WTC11 (cell line): ENCODE measurements around the gene METTL25B. TPM values are rescaled to one million over a fixed set of nuclear protein-coding genes. Genes with fewer than 3 reads are reported as not detected.
A peak's percentile ranks its signal among the peaks of the same experiment; 100 is the strongest.
"Not testable (repeated sequence)": the region's sequence is repeated elsewhere in the genome, so short reads cannot be mapped to it uniquely, and the experiment has no call there.

Source experiments
- ATAC-seq: fragments of 200-7000 bp; cut with Tn5 transposase; 2 replicates; pipeline ENCODE4 v1.10.0; 2021; ENCODE audit warnings: mild to moderate bottlenecking, moderate library complexity
- CTCF ChIA-PET: fragments of 300-600 bp; sonication (Branson Sonifier 250); formaldehyde crosslinking; loops from one replicate; lab custom pipeline; 2021; ENCODE audit warnings: antibody characterized with exemption; lab: Charles Lee
- POLR2A ChIA-PET: fragments of 350-600 bp; sonication (Branson Sonifier 250); formaldehyde crosslinking; loops from one replicate; lab custom pipeline; 2021; ENCODE audit warnings: antibody characterized with exemption; lab: Charles Lee
- DNase-seq: peaks from one replicate; pipeline ENCODE4 v3.0.0; 2021; ENCODE audit warnings: low spot score
- H3K27ac Mint-ChIP-seq: 2 replicates; pipeline ENCODE4 v1.8.0; 2021; ENCODE audit warnings: mixed read lengths
- H3K27me3 Mint-ChIP-seq: 2 replicates; pipeline ENCODE4 v1.8.0; 2021; ENCODE audit warnings: low read depth, mild to moderate bottlenecking, moderate library complexity, mixed read lengths
- H3K36me3 Mint-ChIP-seq: 2 replicates; pipeline ENCODE4 v1.8.0; 2021; ENCODE audit warnings: mixed read lengths
- H3K4me1 Mint-ChIP-seq: 2 replicates; pipeline ENCODE4 v1.8.0; 2022; ENCODE audit warnings: mixed read lengths
- H3K4me3 Mint-ChIP-seq: 2 replicates; pipeline ENCODE4 v1.8.0; 2021; ENCODE audit warnings: mild to moderate bottlenecking, moderate library complexity, mixed read lengths
- H3K9me3 Mint-ChIP-seq: 2 replicates; pipeline ENCODE4 v1.8.0; 2021; ENCODE audit warnings: mixed read lengths
- ATF3 ChIP-seq: sonication (generic); formaldehyde crosslinking; conservative IDR thresholded peaks from 2 replicates; pipeline ENCODE4 v1.8.1; 2022; ENCODE audit warnings: mild to moderate bottlenecking, missing genetic modification reagents
- E2F5 ChIP-seq: sonication (generic); formaldehyde crosslinking; IDR thresholded peaks from 2 replicates; pipeline ENCODE4 v1.8.1; 2022; ENCODE audit warnings: mild to moderate bottlenecking, moderate library complexity, missing genetic modification reagents
- ETV6 ChIP-seq: sonication (generic); formaldehyde crosslinking; IDR thresholded peaks from 2 replicates; pipeline ENCODE4 v1.8.1; 2022; ENCODE audit warnings: mild to moderate bottlenecking, missing genetic modification reagents
- GABPB1 ChIP-seq: sonication (generic); formaldehyde crosslinking; IDR thresholded peaks from 2 replicates; pipeline ENCODE4 v1.8.1; 2023; ENCODE audit warnings: mild to moderate bottlenecking, missing genetic modification reagents
- HMGXB4 ChIP-seq: sonication (generic); formaldehyde crosslinking; IDR thresholded peaks from 2 replicates; pipeline ENCODE4 v1.8.1; 2023; ENCODE audit warnings: mild to moderate bottlenecking, moderate library complexity, missing genetic modification reagents
- NFE2L1 ChIP-seq: sonication (generic); formaldehyde crosslinking; IDR thresholded peaks from 2 replicates; pipeline ENCODE4 v1.8.1; 2023; ENCODE audit warnings: missing genetic modification reagents
- NFYB ChIP-seq: sonication (generic); formaldehyde crosslinking; conservative IDR thresholded peaks from 2 replicates; pipeline ENCODE4 v1.8.0; 2022; ENCODE audit warnings: low read depth, missing genetic modification reagents
- NR1H2 ChIP-seq: sonication (generic); formaldehyde crosslinking; IDR thresholded peaks from 2 replicates; pipeline ENCODE4 v1.9.0; 2021; ENCODE audit warnings: mild to moderate bottlenecking, moderate library complexity, missing genetic modification reagents
- NR2C2 ChIP-seq: sonication (generic); formaldehyde crosslinking; IDR thresholded peaks from 2 replicates; pipeline ENCODE4 v1.8.0; 2022; ENCODE audit warnings: mild to moderate bottlenecking, missing genetic modification reagents
- RELA ChIP-seq: sonication (generic); formaldehyde crosslinking; IDR thresholded peaks from 2 replicates; pipeline ENCODE4 v1.8.1; 2022; ENCODE audit warnings: missing genetic modification reagents, mild to moderate bottlenecking, borderline replicate concordance
- ZNF121 ChIP-seq: sonication (generic); formaldehyde crosslinking; IDR thresholded peaks from 2 replicates; pipeline ENCODE4 v1.8.0; 2023; ENCODE audit warnings: missing genetic modification reagents
- ZNF423 ChIP-seq: fragments of 250-450 bp; sonication (Bioruptor Pico); IDR thresholded peaks from 2 replicates; pipeline ENCODE4 v2.1.2; 2022; ENCODE audit warnings: mild to moderate bottlenecking, moderate library complexity
- total RNA-seq: library from RNA; stranded (reverse); gene quantifications from 3 replicates; pipeline ENCODE4 v1.2.3, GENCODE V29; 2021

The METTL25B gene
- total RNA-seq, 1 experiment from 2014 or later, result 32.0 TPM

DNA sequence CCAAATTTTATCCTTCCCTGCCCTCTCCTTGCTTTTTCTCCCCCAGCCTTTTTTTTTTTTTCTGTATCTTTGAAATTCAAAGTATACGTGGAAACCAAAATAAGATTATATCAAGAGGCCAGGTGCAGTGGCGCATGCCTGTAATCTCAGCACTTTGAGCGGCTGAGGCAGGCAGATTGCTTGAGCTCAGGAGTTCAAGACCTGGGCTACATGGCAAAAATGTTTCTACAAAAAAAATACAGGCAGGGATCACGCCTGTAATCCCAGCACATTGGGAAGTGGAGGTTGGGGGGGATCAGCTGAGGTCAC is 32.5 kb downstream of the METTL25B start:
- CTCF ChIA-PET, result interaction anchor here (1.2 kb wide), 1 partner anchor 9 kb away, joined by 3 read pairs; the partner anchor contains the start of gene HDGF
- TF ChIP-seq ZNF423 (CRISPR knock-in tag), result no peak
- no peaks in the 10 kb centered on the region for H3K27me3 Mint-ChIP-seq
- no peak for ATAC-seq
- no peak overlapping the region for H3K4me3 Mint-ChIP-seq
- DNase-seq, result no peak
- no peaks in the 10 kb centered on the region for H3K9me3 Mint-ChIP-seq
- no peak overlapping the region for H3K27ac Mint-ChIP-seq
- H3K4me1 Mint-ChIP-seq, result peaks cover 4% of the 10 kb centered on the region; the same call in 1 of the 2 replicates
- POLR2A ChIA-PET, result interaction anchor here (0.5 to 1.2 kb wide), 3 partner anchors 9 to 341 kb away, joined by 3 to 4 read pairs (median 3); partner anchors contain the start of gene HDGF
- H3K36me3 Mint-ChIP-seq, result no peaks in the 10 kb centered on the region

GRCh38 chr1:156765136-156765535 is 36.9 kb downstream of the METTL25B start:
- not testable (repeated sequence) for ATAC-seq, H3K36me3 Mint-ChIP-seq, H3K27me3 Mint-ChIP-seq, H3K27ac Mint-ChIP-seq, H3K4me3 Mint-ChIP-seq, H3K9me3 Mint-ChIP-seq, DNase-seq
- H3K4me1 Mint-ChIP-seq, result peaks cover 27% of the 10 kb centered on the region
- CTCF ChIA-PET, result interaction anchor here (0.7 to 2.9 kb wide), 5 partner anchors 24 to 111 kb away, joined by 3 to 39 read pairs (median 4); partner anchors contain the start of genes ISG20L2, METTL25B and MRPL24
- POLR2A ChIA-PET, result interaction anchor here (3.4 kb wide), 1 partner anchor 13 kb away, joined by 24 read pairs; the partner anchor contains the start of gene HDGF

GRCh38 chr1:156765666-156766065 is 37.4 kb downstream of the METTL25B start:
- Mint-ChIP-seq H3K4me1 (peaks cover 26% of the 10 kb centered on the region), H3K27me3 (no peaks in the 10 kb centered on the region), H3K27ac (no peak overlapping the region), H3K36me3 (peaks cover 1% of the 10 kb centered on the region), H3K4me3 (no peak overlapping the region), H3K9me3 (no peaks in the 10 kb centered on the region)
- TF ChIP-seq NFYB (no peak), ZNF121 (CRISPR knock-in tag) (no peak), NR1H2 (CRISPR knock-in tag) (no peak), GABPB1 (CRISPR knock-in tag) (no peak), NFE2L1 (CRISPR knock-in tag) (no peak), RELA (CRISPR knock-in tag) (no peak), ATF3 (CRISPR knock-in tag) (no peak)
- ChIA-PET CTCF (interaction anchor here (0.7 to 2.9 kb wide), 5 partner anchors 25 to 76 kb away, joined by 3 to 39 read pairs (median 5); partner anchors contain the start of genes ISG20L2, METTL25B and MRPL24), POLR2A (interaction anchor here (3.4 kb wide), 1 partner anchor 14 kb away, joined by 24 read pairs; the partner anchor contains the start of gene HDGF)
- ATAC-seq (no peak), DNase-seq (no peak)

DNA sequence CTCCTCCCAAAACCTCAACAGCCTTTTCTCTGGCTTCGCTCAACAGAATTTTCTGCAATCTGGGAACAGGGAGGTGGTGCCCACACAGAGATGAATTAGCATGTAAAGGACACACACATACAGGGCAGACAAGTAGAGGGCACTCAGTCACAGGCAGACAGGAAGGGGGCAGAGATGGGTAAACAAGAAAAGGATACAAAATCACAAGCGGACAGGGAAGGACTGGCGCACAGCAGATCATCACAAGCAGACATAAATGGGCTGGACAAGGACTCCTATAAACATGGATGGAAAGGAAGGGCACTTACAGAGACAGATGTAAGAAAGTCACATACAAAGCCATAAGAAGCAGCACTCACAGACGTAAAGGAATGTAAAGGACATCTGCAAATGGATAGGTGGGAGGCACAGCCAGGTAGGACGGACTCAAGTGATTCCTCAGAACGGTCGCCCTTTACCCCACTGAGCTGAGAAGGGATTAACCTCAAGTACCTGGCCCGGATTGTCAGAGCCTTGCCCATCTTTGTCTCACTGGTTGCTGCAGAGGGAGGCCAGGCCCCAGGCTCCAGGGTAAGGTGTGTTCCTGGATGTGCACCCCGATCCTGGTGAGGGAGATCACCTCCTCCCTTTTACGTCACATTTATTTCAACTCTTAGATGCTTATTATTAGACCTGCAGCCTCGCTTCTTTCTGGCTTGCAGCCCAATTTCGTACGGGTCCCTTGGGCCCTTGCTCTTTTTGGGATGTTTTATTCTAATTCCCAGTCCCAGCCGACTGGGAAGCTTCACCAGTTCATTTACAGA is 38.2 kb downstream of the METTL25B start:
- Mint-ChIP-seq H3K9me3 (no peaks in the 10 kb centered on the region), H3K36me3 (peaks cover 9% of the 10 kb centered on the region), H3K27ac (no peak overlapping the region; the same call in 1 of the 2 replicates), H3K4me3 (no peak overlapping the region), H3K27me3 (no peaks in the 10 kb centered on the region), H3K4me1 (peaks cover 34% of the 10 kb centered on the region)
- ChIA-PET CTCF (interaction anchor here (0.5 to 2.9 kb wide), 17 partner anchors 14 to 308 kb away, joined by 3 to 39 read pairs (median 4); partner anchors contain the start of genes ISG20L2, LRRC71, METTL25B and MRPL24), POLR2A (interaction anchor here (0.6 to 3.4 kb wide), 7 partner anchors 11 to 76 kb away, joined by 3 to 24 read pairs (median 8); partner anchors contain the start of genes HDGF, ISG20L2, METTL25B and MRPL24)
- peak; percentile 1; the same call in 1 of the 2 replicates for ATAC-seq
- no peak for DNase-seq
- TF ChIP-seq HMGXB4 (CRISPR knock-in tag), result no peak
- TF ChIP-seq NR2C2, result no peak
- TF ChIP-seq ETV6 (CRISPR knock-in tag), result no peak
- 0 out of 2 replicates have a peak, but pooled peaks have one; percentile 16 for TF ChIP-seq E2F5 (CRISPR knock-in tag)
